Measurements from ENCODE around the gene PNPT1.

Gene PNPT1

GRCh38 chr2:55621802-55622201, 71.8 kb downstream of the PNPT1 start:
- no peak for DNase-seq (ENCODE audit: low read depth in 1 of 2, low spot score in 1 of 2)
- in situ Hi-C loops (cut with HindIII; ENCODE audit: low pct_unique_long_range_greater_than_20kb, low sequenced_read_pairs) = no loop called here
- TF ChIP-seq JUND (IDR thresholded peaks at IDR 0.05; ENCODE audit: low read depth) = no peak

GRCh38 chr2:55620123-55620779, 73.4 kb downstream of the PNPT1 start:
- TF ChIP-seq JUND (IDR thresholded peaks at IDR 0.05; ENCODE audit: low read depth) = no peak
- in situ Hi-C loops (cut with HindIII; ENCODE audit: low pct_unique_long_range_greater_than_20kb, low sequenced_read_pairs) = no loop called here
- peak in 1 of 2 experiments; percentile 23 for DNase-seq (ENCODE audit: low read depth in 1 of 2, low spot score in 1 of 2)

- DNase-seq (ENCODE audit: low read depth in 1 of 2, low spot score in 1 of 2) = peak; percentile 24 to 54
- TF ChIP-seq JUND (IDR thresholded peaks at IDR 0.05; ENCODE audit: low read depth) = no peak
- in situ Hi-C loops (cut with HindIII; ENCODE audit: low pct_unique_long_range_greater_than_20kb, low sequenced_read_pairs) = no loop called here
These were observed 75.2 kb downstream of the PNPT1 start for GRCh38 chr2:55618275-55619055.

DNA sequence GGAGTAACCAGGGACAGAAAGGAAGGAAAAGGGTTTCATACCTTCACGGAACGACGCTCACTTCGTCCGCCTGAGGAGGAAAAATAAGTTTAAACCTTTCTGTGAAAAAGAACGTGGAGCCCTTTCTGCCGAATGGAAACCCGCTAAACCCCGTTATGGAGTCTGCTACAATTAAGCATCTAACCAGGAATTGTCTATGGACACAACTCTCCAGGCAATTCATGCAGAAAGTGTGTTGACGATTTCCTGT, 75.7 kb downstream of the PNPT1 start:
- DNase-seq (ENCODE audit: low read depth in 1 of 2, low spot score in 1 of 2) = no peak
- TF ChIP-seq JUND (IDR thresholded peaks at IDR 0.05; ENCODE audit: low read depth) = no peak
- in situ Hi-C loops (cut with HindIII; ENCODE audit: low pct_unique_long_range_greater_than_20kb, low sequenced_read_pairs) = no loop called here

DNA sequence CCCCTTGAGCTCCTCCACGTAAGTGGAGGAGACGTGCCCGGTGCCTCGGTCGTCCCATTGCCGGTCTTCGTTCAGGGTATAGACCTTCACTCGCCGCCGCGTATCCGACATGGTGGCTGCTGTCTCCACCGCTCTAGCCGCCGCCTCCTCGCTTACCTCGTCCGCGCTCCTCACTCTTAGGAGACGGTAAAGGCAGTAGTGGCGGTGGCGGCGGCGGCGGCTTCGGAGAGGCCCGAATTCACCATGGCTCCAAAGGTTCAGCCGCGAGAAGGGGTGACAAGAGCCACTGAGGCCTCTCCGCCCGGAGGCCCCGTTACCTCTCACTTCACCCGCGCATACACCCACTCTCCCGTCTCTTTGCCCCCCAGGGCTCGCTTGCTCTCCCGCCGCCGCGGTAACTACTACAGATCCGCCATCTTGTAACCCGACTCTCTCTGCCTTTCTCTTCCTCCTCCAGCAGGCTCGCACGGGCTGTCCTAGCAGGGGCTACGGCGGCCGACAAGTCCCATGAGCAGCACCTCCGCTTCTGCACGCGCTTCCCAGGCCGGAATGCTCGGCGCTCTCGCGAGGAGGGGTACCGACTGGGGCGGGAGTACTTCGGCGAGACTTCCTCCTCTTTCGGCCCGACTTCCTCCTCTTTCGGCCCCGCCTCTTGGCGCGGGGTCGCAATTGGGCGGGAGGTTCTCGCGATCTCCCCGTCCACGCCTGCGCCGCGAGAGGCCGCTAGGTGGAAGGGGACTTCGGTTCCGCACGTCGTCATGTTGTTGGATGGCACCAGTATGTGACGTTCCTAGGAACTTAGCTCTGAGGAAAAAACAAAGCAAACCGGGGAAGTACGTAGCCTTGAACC, 76.2 kb downstream of the PNPT1 start, which contains the start of gene PPP4R3B:
Gene PPP4R3B, minus strand, starts transcription at position 448 of the 850 bp plus-strand sequence. Its CDS starts 337 bp downstream, at position 111.
- peak; percentile 82 to 99 for DNase-seq (ENCODE audit: low read depth in 1 of 2, low spot score in 1 of 2)
- TF ChIP-seq JUND (IDR thresholded peaks at IDR 0.05; ENCODE audit: low read depth) = no peak

GRCh38 chr2:55616551-55617174, 77.0 kb downstream of the PNPT1 start:
- TF ChIP-seq JUND (IDR thresholded peaks at IDR 0.05; ENCODE audit: low read depth) = no peak
- in situ Hi-C loops (cut with HindIII; ENCODE audit: low pct_unique_long_range_greater_than_20kb, low sequenced_read_pairs) = no loop called here
- DNase-seq (ENCODE audit: low read depth in 1 of 2, low spot score in 1 of 2) = peak; percentile 11 to 66

More for the DNA sequence above, 76.2 kb downstream of the PNPT1 start, which contains the start of gene PPP4R3B:
- in situ Hi-C loops (cut with HindIII; ENCODE audit: low pct_unique_long_range_greater_than_20kb, low sequenced_read_pairs) = no loop called here

DNA sequence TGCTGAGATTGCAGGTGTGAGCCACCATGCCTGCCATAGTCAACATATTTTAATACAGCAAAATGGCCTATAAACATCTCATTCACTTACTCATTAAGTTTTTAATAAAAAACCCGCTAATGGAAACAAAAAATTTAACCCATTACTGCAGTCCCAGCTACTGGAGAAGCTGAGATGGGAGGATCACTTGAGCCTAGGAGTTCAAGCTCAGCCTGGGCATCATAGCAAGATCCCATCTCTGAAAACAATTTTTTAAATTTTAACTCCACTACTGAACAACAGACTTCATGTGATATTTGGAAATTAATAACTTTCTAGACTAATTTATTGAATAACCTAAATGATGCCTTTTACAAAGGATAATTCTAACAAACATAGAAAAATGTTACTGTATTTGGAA, 81.6 kb downstream of the PNPT1 start:
- no peak for DNase-seq (ENCODE audit: low read depth in 1 of 2, low spot score in 1 of 2)
- in situ Hi-C loops (cut with HindIII; ENCODE audit: low pct_unique_long_range_greater_than_20kb, low sequenced_read_pairs) = no loop called here
- TF ChIP-seq JUND (IDR thresholded peaks at IDR 0.05; ENCODE audit: low read depth) = no peak

DNA sequence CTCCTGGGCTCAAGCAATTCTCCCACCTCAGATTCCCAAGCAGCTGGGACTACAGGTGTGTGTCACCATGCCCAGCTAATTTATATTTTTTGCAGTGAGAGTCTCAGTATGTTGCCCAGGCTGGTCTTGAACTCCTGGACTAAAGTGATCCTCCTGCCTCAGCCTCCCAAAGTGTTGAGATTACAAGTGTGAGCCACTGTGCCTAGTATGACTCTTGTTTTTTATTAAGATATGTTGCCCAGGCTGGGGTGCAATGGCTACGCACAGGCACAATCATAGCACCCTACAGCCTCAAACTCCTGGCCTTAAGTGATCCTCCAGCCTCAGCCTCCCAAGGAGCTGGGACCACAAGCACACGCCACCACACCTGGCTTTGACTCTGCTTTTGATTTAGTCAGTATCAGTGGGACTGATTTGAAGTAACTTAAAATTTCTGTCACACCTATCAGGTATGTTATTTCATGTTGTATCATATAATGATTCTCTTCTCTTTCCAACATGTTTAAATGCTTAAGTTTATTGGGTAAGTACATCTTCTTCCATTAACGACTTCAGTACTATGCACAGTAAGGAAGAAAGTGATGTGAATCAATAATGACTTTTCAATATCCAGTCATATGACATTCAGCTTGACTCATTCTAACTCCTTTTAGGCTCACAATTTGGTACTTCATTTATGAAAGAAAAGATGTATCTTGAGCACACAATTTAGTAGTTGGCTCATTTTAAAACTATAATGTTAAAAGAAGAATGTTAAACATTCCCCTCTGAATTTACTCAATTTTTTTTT, 82.5 kb downstream of the PNPT1 start:
- DNase-seq (ENCODE audit: low read depth in 1 of 2, low spot score in 1 of 2) = no peak
- in situ Hi-C loops (cut with HindIII; ENCODE audit: low pct_unique_long_range_greater_than_20kb, low sequenced_read_pairs) = no loop called here
- no peak for TF ChIP-seq JUND (IDR thresholded peaks at IDR 0.05; ENCODE audit: low read depth)

GRCh38 chr2:55609938-55610578, 83.6 kb downstream of the PNPT1 start:
- in situ Hi-C loops (cut with HindIII; ENCODE audit: low pct_unique_long_range_greater_than_20kb, low sequenced_read_pairs) = no loop called here
- TF ChIP-seq JUND (IDR thresholded peaks at IDR 0.05; ENCODE audit: low read depth) = no peak
- DNase-seq (ENCODE audit: low read depth in 1 of 2, low spot score in 1 of 2) = no peak

DNA sequence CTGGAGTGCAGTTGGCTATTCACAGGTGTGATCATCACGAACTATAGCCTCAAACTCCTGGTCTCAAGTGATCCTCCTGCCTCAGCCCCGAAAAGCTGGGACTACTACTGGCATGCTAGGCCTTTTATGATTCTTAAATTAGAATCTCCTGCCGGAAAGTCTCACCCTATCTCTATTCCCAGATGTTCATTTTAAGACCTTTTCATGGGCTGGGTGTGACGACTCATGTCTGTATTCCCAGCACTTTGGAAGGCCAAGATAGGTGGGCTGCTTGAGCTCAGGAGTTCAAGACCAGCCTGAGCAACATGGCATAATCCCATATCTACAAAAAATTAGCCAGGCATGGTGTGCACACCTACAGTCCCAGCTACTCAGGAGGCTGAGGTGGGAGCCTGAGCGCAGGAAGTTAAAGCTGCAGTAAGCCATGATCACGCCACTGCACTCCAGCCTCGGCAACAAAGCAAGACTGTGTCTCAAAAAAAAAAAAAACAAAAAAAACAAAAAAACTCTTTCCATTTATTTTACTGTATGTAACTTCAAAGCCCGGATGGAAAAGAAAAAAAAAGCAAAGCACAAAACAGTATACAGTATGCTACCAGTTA, 84.3 kb downstream of the PNPT1 start:
- in situ Hi-C loops (cut with HindIII; ENCODE audit: low pct_unique_long_range_greater_than_20kb, low sequenced_read_pairs) = no loop called here
- no peak for DNase-seq (ENCODE audit: low read depth in 1 of 2, low spot score in 1 of 2)
- no peak for TF ChIP-seq JUND (IDR thresholded peaks at IDR 0.05; ENCODE audit: low read depth)

DNA sequence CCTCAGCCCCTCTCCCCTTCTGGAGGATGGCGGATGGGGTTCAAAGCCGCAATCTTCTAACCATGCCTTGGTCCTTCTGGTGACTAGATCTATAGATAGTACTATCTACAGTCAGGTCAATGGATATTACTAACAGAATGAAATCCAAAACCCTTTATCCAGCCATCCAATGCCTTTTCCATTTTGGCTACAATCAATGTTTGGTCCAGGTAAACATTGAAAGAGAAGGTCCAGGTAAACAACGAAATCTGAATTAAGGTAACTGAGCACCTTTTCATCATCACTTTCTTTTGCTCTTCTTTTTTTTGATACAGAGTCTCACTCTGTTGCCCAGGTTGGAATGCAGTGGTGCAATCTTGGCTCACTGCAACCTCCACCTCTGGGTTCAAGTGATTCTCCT, 85.9 kb downstream of the PNPT1 start:
- TF ChIP-seq JUND (IDR thresholded peaks at IDR 0.05; ENCODE audit: low read depth) = no peak
- DNase-seq (ENCODE audit: low read depth in 1 of 2, low spot score in 1 of 2) = no peak
- in situ Hi-C loops (cut with HindIII; ENCODE audit: low pct_unique_long_range_greater_than_20kb, low sequenced_read_pairs) = no loop called here
